Thyroid gland (tissue), 4 donors: ENCODE data around the gene HPN. TPM values are rescaled to one million over a fixed set of nuclear protein-coding genes. Genes with fewer than 3 reads are reported as not detected.
"Not testable (repeated sequence)": the region's sequence is repeated elsewhere in the genome, so short reads cannot be mapped to it uniquely, and the experiment has no call there.

Experiments
- DNase-seq, 2 donors: peaks; one replicate each; pipeline ENCODE4 v3.0.0-alpha.2; 2019
- H3K27ac ChIP-seq, 3 donors: fragments of 200-600 bp; sonication (generic); 1 replicate in 2 of 3; 2 replicates in 1 of 3; pipeline ENCODE4 v1.5.1; 2016 to 2019; ENCODE audit warnings: mild to moderate bottlenecking in 1 of 3, moderate library complexity in 1 of 3
- H3K27me3 ChIP-seq: fragments of 200-600 bp; sonication (generic); one replicate; pipeline ENCODE4 v1.5.1; 2019
- H3K36me3 ChIP-seq, 2 donors: fragments of 200-600 bp; sonication (generic); one replicate each; pipeline ENCODE4 v1.5.1; 2016 to 2019
- H3K4me1 ChIP-seq, 2 donors: fragments of 200-600 bp; sonication (generic); one replicate each; pipeline ENCODE4 v1.5.1; 2017 to 2019
- H3K4me3 ChIP-seq, 3 donors: fragments of 200-600 bp; sonication (generic); replicated peaks in 1 of 3; 1 replicate in 2 of 3; 2 replicates in 1 of 3; pipeline ENCODE4 v1.5.1; 2016; ENCODE audit warnings: mild to moderate bottlenecking in 1 of 3
- H3K9me3 ChIP-seq: fragments of 200-600 bp; sonication (generic); one replicate; pipeline ENCODE4 v1.5.1; 2017
- POLR2A ChIP-seq, 2 donors: fragments of 450-650 bp; IDR thresholded peaks; one replicate each; pipeline ENCODE4 v1.6.1; 2017; ENCODE audit warnings: antibody characterized with exemption in 2 of 2, mild to moderate bottlenecking in 2 of 2, moderate library complexity in 1 of 2
- WGBS, 2 donors: methylation state at CpG; one replicate each; pipeline ENCODE4 v1.1.5; 2017; 5-methylcytosine and 5-hydroxymethylcytosine counted together
- intact Hi-C: fragments of 100-400 bp; cut with DNase I; formaldehyde crosslinking; loops from one replicate; pipeline ENCODE4 v1.15.1; 2023
- total RNA-seq, 4 donors: library from RNA; depleted of rRNA; stranded (reverse); fragments of >200 nt; gene quantifications; one replicate each; pipeline ENCODE4 v1.2.3, GENCODE V29; 2016
- TF ChIP-seq, protein P1 (sequence below), 6 experiments: fragments of 200-600 bp in 3 of 6; fragments of 450-650 bp in 3 of 6; sonication (generic) in 3 of 6; IDR thresholded peaks; one replicate each; pipeline ENCODE4 v1.5.1; 2016 to 2019; ENCODE audit warnings: antibody characterized with exemption in 6 of 6, mild to moderate bottlenecking in 2 of 6, inconsistent platforms in 1 of 6, moderate library complexity in 1 of 6

HPN gene
- total RNA-seq, 4 donors from 2014 or later = 16.3 to 19.3 (median 17.9) TPM

DNA sequence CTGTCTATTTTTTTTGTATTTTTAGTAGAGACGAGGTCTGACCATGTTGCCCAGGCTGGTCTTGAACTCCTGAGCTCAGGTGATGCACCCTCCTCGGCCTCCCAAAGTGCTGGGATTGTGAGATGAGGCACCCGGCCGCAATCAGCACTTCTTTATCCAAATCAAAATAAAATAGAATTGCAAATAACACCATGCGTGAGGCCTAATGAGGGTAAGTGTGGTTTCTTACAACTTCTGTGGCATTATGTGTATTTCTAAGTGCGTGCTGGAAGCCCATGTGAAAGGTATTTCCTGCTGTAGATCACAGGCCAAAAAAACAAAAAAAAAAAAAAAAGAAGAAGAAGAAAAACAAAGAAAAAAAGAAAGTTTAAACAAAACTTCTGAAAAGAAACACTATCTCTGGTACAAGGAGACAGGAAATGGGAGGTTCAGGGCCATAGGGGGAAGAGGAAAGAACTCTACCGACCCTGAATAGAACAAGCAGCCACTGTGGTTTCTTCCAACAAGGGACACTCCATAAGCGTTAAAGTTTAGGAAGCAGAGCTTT, 44.4 kb upstream of the HPN start:
- Histone ChIP-seq H3K4me1 (peaks cover 21 to 40% of the 10 kb centered on the region in 2 donors), H3K27ac (peak overlapping the region; percentile 5 to 47 (median 34)), H3K36me3 (no peaks in the 10 kb centered on the region), H3K27me3 (no peaks in the 10 kb centered on the region), H3K4me3 (no peak overlapping the region), H3K9me3 (no peaks in the 10 kb centered on the region)
- intact Hi-C loops = no loop called here
- whole genome bisulfite sequencing, 2 donors = 61 to 71% methylated on average over 8 of the region's 8 CpGs
- TF ChIP-seq POLR2A (IDR thresholded peaks at IDR 0.05) = no peak
- TF ChIP-seq, protein P1, sequence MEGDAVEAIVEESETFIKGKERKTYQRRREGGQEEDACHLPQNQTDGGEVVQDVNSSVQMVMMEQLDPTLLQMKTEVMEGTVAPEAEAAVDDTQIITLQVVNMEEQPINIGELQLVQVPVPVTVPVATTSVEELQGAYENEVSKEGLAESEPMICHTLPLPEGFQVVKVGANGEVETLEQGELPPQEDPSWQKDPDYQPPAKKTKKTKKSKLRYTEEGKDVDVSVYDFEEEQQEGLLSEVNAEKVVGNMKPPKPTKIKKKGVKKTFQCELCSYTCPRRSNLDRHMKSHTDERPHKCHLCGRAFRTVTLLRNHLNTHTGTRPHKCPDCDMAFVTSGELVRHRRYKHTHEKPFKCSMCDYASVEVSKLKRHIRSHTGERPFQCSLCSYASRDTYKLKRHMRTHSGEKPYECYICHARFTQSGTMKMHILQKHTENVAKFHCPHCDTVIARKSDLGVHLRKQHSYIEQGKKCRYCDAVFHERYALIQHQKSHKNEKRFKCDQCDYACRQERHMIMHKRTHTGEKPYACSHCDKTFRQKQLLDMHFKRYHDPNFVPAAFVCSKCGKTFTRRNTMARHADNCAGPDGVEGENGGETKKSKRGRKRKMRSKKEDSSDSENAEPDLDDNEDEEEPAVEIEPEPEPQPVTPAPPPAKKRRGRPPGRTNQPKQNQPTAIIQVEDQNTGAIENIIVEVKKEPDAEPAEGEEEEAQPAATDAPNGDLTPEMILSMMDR (IDR thresholded peaks at IDR 0.05) = no peak
- no peak for DNase-seq

DNA sequence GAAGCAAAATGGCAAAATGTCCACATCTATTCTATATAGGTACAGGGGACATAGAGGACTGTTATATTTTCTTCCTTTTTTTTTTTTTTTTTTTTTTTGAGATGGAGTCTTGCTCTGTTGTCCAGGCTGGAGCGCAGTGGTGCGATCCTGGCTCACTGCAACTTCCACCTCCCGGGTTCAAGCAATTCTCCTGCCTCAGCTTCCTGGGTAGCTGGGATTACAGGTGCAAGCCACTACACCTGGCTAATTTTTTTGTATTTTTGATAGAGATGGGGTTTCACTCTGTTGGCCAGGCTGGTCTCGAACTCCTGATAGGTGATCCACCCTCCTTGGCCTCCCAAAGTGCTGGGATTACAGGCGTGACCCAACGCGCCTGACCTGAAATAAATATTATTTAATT, 43.3 kb upstream of the HPN start:
- H3K9me3 ChIP-seq, DNase-seq, H3K27me3 ChIP-seq, intact Hi-C loops, H3K4me3 ChIP-seq, H3K36me3 ChIP-seq: not testable (repeated sequence)
- peak overlapping the region in 2 of 3 donors; percentile 98 to 100 for H3K27ac ChIP-seq
- 91 to 92% methylated on average over 7 of the region's 7 CpGs for WGBS, 2 donors
- peaks cover 25 to 50% of the 10 kb centered on the region in 2 donors for H3K4me1 ChIP-seq

DNA sequence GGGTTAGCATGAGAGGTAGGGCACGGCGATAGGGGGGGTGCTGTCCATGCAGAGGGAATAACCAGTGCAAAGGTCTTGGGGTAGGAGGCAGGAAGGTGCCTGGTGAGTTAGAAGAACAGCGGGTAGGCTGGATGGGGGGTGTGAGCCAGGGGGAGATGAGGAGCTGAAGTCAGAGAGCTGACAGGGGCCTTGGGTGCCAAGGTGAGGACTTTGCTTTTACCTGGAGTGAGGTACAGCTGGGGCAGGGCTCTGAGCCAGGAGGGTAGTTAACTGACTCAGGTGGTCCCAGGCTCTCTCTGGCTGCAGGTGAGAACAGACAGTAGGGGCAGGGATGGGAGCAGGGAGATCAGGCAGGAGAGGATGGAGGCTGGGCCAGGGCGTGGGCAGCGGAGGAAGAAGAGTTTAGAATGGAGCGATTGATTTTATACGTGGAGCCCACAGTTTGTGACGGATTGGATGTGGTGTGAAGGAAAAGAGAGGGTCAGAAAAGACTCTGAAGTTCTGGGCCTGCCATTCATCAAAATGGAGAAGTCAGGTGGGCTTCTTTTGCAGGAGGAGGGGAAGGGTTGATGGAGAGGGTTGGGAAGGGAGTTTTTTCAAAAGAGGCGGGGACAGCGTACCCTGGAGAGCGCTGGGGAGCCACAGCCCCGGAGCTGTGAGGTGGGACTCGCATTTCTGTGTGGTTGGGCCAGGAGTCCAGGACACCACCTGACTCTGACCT, 42.6 kb upstream of the HPN start:
- Histone ChIP-seq H3K27ac (peak overlapping the region; percentile 98 to 100 (median 99)), H3K36me3 (no peaks in the 10 kb centered on the region), H3K9me3 (no peaks in the 10 kb centered on the region), H3K27me3 (no peaks in the 10 kb centered on the region), H3K4me1 (peaks cover 25 to 57% of the 10 kb centered on the region in 2 donors), H3K4me3 (peak overlapping the region in 1 of 3 donors; percentile 97)
- WGBS, 2 donors = 54 to 56% methylated on average over 13 of the region's 13 CpGs
- intact Hi-C loops = no loop called here
- no peak for TF ChIP-seq POLR2A (IDR thresholded peaks at IDR 0.05)
- TF ChIP-seq, protein P1 (IDR thresholded peaks at IDR 0.05) = no peak
- no peak for DNase-seq

DNA sequence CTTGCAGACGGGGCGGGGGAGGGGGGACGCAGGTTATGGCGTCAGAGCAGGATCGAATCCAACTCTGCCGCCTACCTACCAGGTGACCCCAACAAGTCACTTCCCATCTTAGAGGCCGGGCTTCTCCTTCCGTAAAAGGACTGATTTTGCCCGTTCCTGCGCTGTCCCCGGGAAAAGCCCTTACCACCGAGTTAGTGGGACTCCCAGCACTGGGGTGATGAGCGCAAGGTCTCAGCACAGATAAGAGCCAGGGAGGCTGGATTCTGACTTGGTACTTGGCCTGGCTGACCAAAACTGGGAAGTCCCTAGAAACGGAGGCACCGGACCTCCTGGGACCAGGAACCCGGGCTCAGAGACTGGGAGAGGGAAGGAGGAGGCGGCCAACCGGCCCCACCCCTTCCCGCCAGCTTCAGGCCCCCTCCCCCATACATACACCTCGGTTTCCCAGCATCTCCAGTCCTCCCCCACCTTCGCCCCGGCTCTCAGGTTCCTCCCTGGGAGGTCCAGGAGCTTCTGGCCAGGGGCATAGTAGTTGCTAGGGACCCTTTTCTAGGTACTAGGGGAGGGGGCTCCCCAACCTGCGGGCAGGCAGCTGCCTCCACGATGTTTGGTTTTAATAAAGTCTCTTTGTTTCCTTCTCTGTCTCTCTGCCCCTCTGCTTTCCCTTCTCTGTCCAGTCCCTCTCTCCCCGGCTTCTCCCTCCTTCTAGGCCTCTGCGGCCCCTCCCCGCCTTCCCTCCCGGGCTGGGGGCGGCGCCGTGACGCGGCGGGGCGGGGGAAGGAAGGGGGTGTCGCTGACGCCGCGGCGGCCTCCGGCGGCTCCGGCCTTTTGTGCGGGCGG, 41.8 kb upstream of the HPN start, which contains the start of gene GRAMD1A:
GRAMD1A (plus strand) TSS at position 826 of the 840 bp plus-strand sequence. CDS start 156 bp downstream, outside the sequence.
- TF ChIP-seq, protein P1 (IDR thresholded peaks at IDR 0.05) = no peak
- TF ChIP-seq POLR2A (IDR thresholded peaks at IDR 0.05) = peak; percentile 38 to 62
- no peaks in the 10 kb centered on the region for H3K36me3 ChIP-seq
- H3K27me3 ChIP-seq = no peaks in the 10 kb centered on the region
- DNase-seq = peak; percentile 88
- 0 to 3% methylated on average over 26 to 38 of the region's 45 CpGs for WGBS, 2 donors
- peaks cover 25 to 59% of the 10 kb centered on the region in 2 donors for H3K4me1 ChIP-seq
- peak within 1 kb of the TSS; percentile 3 to 97 (median 69) for H3K4me3 ChIP-seq
- peak within 1 kb of the TSS; percentile 98 to 100 (median 99) for H3K27ac ChIP-seq
- intact Hi-C loops = no loop called here
- H3K9me3 ChIP-seq = no peaks in the 10 kb centered on the region

DNA sequence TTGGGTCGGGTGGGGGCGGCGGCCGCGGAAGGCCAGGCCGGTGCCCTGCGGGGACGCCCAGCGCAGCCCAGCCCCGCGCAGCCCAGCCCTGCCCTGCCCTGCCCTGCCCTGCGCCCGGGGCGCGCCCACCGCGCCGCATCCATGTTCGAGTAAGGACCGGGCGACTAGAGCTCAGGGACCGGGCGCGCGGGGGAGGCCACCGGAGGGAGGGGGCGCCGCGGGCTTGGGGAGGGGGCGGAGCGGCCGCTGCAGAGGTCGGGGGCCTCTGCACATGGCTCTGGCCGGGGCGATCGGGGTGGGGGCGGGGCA, 41.2 kb upstream of the HPN start:
- intact Hi-C loops = no loop called here
- H3K4me1 ChIP-seq = peaks cover 25 to 57% of the 10 kb centered on the region in 2 donors

More for the DNA sequence above, 41.2 kb upstream of the HPN start:
- Histone ChIP-seq H3K9me3 (no peaks in the 10 kb centered on the region), H3K27me3 (no peaks in the 10 kb centered on the region), H3K27ac (peak overlapping the region; percentile 77 to 100 (median 98)), H3K36me3 (no peaks in the 10 kb centered on the region), H3K4me3 (peak overlapping the region; percentile 3 to 97 (median 64))
- TF ChIP-seq, protein P1 (IDR thresholded peaks at IDR 0.05) = no peak
- peak in 1 of 2 donors; percentile 80 for TF ChIP-seq POLR2A (IDR thresholded peaks at IDR 0.05)
- no peak for DNase-seq
- 0 to 13% methylated on average over 1 to 3 of the region's 37 CpGs for WGBS, 2 donors
